Non-pigmented ciliary epithelial cell (primary cell): Measurements from ENCODE around the gene MAP3K21.
A peak's percentile ranks its signal among the peaks of the same experiment; 100 is the strongest.

ENCODE experiments used
- DNase-seq: peaks from one replicate; pipeline ENCODE4 v3.0.0-alpha.2; 2010; ENCODE audit warnings: low read depth

The MAP3K21 gene

DNA sequence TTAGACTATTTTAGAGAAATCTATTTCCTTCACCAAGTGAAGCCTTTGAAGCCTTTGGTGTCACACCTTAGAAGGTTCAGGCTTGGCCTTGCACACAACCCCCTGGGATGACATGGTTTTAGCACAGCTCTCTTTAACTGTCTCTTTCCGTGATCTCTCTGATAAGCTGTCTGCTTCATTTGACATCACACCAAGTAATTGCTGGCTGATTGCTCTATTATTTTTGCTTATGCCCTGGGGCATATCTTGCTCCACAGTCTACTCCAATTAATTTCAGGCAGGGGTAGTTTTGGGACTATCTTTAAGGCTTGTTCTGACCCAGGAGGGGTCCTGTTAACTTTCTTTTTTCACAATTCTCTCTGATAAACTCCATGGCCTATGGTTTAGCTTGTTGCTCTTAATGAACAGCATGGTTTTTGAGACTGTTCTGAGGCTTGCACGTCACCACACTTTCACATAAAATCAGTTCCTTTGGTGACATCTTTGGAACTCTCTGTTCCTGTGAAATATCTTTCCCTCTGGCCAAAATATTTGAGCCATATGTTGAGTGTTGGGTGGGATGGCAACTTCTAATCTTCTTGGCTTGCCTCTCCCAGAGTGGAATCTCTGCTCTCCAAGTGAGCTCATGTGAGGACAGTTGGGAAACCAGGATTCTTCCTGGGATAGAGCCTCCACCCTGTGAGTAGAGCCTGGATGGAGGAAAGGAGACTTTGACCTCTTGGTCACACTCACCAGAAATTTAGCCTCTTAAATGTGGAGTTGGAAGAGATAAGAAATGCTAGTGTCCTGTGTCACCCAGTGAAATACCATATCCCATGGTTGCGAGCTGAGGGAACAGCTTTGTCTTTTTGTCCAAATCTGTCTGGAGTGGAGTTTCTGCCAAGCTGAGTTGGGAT is 63.6 kb downstream of the MAP3K21 start:
- DNase-seq, result no peak

- no peak for DNase-seq
These were observed 65.7 kb downstream of the MAP3K21 start for GRCh38 chr1:233393084-233393840.

DNA sequence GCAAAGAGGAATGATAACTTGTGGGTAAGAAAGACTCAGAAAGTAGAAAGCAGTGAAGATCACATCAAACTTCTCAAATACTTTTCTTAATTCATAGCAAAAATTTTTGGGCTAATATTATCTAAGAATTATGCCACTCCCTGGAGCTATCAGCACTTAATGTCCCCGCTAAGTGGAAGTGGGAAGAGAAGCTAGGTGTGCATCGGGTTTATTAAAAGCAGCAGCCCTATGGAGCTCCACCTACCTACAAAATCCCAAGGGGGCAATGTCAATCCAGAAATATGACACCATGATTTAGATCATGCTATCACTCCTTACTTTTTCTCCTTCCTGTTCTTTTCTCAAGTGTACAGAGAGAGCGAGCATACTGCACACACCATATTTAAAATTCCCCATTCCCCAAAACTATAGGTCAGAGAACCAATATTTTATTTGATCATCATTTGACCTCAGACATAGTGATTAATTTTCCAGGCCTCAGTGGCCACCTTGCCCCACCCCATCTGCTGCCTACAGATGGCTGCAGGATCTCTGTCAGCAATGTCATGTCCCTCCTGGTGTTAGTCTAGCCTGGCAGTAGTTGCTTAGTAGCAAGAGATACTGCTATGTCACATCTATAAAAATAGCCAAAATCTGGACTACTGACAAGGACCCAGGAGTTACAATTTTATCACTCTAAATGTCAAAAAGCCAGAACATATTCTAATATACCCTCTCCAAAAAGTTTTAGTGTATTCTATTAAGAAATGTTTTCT is 66.6 kb downstream of the MAP3K21 start:
- no peak for DNase-seq

DNA sequence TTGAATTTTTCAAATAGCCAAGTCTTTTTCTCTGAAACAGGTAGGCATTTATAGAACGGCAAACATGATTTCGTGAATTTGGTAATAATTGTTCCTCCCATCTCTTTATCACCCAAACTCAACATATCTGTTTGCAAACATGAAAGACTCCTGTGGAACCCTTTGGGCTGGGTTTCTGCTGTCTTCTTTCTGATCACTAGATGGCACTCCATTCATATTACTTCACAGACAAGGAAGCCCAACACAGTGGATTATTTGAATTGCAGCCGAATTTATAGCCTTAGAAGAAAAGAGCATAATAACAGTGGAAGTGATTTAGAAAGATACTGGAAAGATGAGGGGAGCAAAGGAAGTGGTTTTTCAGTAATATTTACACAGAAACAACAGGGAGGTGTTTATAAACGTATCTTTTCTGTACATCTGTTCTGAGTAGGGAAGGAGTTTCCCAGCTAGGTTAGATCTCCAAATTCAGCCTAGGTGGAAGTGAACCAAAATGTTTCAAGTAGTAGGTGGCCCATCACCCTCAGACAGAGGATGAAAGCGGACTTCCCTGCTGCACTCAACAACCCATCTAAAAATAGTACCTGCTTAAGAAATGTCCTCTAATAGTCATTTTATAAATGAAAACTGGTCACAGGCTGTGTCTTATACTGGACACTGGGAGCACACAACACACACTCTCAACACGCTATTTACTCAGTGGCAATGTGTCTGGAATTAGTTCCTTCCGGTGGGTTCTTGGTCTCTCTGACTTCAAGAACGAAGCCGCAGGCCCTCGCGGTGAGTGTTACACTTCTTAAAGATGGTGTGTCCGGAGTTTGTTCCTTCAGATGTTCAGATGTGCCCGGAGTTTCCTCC is 67.6 kb downstream of the MAP3K21 start:
- peak; percentile 43 for DNase-seq

DNA sequence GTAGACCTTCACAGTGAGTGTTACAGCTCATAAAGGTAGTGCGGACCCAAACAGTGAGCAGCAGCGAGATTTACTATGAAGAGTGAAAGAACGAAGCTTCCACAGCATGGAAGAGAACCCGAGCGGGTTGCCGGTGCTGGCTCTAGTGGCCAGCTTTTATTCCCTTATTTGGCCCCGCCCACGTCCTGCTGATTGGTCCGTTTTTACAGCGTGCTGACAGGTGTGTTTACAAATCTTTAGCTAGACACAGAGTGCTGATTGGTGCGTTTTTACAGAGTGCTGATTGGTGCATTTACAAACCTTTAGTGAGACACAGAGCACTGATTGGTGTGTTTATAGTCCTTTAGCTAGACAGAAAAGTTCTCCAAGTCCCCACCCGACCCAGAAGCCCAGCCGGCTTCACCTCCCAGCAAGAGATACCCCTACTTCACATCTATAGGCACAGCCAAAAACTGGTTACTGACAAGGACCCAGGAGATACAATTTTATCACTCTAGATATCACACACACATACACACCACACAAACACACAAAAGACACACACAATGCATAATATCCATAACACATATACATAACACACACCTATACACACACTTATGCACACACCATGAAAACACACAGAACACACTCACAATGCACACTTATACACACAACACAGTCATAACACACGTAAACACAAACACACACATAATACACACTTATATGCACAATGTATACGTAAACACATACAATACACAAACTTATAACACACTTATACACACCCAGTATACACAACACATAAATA is 68.5 kb downstream of the MAP3K21 start:
- DNase-seq, result no peak

- DNase-seq, result no peak
These were observed 78.9 kb downstream of the MAP3K21 start for GRCh38 chr1:233406339-233406960.

- no peak for DNase-seq
These were observed 79.6 kb downstream of the MAP3K21 start for GRCh38 chr1:233406994-233407631.

DNA sequence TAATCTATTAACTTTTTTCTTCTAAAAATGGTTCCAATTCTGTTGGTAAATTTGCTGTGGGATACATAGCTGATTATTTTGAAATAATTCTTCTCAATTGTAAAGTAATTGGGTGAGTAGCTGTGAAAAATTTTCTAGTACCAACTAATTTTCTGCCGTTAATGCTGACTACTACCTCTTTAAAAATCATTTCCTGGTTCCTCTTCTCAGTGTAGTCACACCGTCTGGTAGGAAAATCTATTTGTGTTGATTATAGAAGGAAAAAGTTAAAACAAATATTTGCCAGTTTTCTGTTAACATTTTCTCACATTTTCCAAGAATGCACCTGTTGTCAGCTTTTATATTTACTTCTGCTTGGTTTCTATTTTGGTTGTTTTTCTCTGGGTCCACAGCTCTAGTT is 82.0 kb downstream of the MAP3K21 start:
- DNase-seq, result no peak

- no peak for DNase-seq
These were observed 83.4 kb downstream of the MAP3K21 start for GRCh38 chr1:233410906-233411305.

DNA sequence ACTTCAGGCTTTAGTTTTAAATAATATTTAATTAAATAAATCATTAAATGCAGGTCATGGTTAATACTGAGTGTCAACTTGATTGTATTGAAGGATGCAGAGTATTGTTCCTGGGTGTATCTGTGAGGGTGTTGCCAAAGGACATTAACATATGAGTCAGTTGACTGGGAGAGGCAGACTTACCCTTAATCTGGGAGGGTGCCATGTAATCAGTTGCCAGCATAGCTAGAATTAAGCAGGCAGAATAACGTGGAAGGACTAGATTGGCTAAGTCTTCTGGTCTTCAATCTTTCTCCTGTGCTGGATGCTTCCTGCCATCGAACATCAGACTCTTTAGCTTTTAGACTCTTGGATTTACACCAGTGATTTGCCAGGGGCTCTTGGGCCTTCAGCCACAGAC is 85.3 kb downstream of the MAP3K21 start:
- DNase-seq, result no peak

GRCh38 chr1:233421293-233421692 is 93.8 kb downstream of the MAP3K21 start:
- no peak for DNase-seq

GRCh38 chr1:233424779-233425178 is 97.3 kb downstream of the MAP3K21 start:
- no peak for DNase-seq

- no peak for DNase-seq
These were observed 100.4 kb downstream of the MAP3K21 start for GRCh38 chr1:233427907-233428306.

DNA sequence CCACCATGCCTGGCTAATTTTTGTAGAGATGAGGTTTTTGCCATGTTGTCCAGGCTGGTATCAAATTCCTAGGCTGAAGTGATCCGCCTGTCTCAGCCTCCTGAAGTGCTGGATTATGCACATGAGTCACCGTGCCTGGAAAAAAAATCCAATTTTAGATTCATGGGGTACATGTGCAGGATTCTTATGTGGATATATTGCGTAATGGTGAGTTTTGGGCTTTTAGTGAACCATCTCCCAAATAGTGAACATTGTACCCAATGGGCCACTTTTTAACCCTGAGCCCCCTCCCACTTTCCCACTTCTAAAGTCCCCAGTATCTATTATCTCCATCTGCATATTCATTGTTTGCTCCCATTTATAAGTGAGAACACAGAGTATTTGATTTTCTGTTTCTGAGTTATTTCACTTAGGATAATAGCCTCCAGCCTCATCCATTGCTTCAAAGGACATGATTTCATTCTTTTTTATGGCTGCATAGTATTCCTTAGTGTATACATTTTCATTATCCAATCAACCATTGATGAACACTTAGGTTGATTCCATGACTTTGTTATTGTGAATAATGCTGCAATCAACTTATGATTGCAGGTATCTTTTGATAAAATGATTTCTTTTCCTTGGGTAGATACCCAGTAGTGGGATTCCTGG is 104.4 kb downstream of the MAP3K21 start:
- DNase-seq, result no peak

DNA sequence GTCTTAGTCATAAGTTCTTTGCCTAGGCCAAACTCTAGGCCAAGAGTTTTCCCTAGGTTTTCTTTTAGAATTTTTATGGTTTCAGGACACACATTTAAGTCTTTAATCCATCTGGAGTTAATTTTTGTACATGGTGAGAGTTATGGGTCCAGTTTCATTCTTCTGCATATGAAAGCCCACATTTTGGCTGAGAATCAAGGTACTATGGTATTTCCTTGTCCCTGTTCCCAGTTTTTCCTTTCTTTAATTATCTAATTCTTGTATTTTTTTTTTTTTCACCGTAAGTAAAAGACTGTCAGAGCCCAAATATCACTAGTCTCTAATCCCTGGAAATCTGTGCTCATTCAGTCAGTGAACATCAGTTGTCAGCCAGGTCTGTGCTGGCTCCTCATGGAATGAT is 105.4 kb downstream of the MAP3K21 start:
- DNase-seq, result no peak

DNA sequence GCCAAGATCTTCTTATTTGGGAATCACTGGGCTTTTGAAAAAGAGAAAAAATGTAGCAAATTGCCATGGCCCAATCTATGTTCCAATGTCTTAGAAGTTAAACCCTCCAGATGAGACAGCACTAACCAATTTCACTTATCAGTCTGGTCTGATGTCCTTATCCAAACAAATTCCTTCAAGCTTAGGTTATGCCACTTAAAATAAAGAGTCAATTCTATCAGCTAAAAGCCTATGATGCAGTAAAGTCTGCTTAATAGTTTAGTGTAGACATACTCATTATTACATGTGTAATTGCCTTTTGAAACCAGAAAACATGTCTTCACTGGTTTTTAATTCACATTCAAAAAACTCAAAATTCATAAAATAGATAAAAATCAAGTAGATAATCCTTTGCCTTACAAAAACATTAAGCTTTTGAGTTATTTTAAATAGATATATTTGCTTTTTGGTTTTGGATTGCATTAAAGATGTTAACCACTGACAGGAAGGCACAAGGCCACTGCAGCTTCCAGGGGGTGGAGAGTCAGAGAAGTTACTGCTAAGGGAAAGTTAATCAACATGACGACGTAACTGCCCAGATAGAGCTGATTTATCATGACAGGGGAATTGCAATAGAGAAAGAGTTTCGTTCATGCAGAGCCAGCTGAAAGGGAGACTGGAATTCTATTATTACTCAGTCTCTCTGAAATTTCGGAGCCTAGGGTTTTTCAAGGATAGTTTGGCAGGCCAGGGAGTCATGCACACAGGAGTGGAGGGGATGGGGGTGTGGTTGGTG is 106.1 kb downstream of the MAP3K21 start:
- no peak for DNase-seq
